ENCODE measurements around the gene SUGP1. TPM values are rescaled to one million over a fixed set of nuclear protein-coding genes. Genes with fewer than 3 reads are reported as not detected.

Gene SUGP1
- total and polyA plus RNA-seq, 8 donors: 13.0 to 129 (median 36.6) TPM

- Histone ChIP-seq H3K36me3 (peaks cover 44 to 97% (median 93%) of the 10 kb centered on the region in 4 donors), H3K4me1 (peaks cover 0 to 50% (median 28%) of the 10 kb centered on the region in 4 donors), H3K27ac (no peak overlapping the region), H3K4me3 (no peak overlapping the region), H3K9me3 (no peaks in the 10 kb centered on the region), H3K27me3 (no peaks in the 10 kb centered on the region)
- WGBS, 5 donors: 93 to 95% (median 93%) methylated on average over 8 of the region's 8 CpGs
- TF ChIP-seq POLR2AphosphoS5 (IDR thresholded peaks at IDR 0.05) (no peak), POLR2A (IDR thresholded peaks at IDR 0.05) (no peak), EP300 (IDR thresholded peaks at IDR 0.05) (no peak)
- TF ChIP-seq, protein P1, sequence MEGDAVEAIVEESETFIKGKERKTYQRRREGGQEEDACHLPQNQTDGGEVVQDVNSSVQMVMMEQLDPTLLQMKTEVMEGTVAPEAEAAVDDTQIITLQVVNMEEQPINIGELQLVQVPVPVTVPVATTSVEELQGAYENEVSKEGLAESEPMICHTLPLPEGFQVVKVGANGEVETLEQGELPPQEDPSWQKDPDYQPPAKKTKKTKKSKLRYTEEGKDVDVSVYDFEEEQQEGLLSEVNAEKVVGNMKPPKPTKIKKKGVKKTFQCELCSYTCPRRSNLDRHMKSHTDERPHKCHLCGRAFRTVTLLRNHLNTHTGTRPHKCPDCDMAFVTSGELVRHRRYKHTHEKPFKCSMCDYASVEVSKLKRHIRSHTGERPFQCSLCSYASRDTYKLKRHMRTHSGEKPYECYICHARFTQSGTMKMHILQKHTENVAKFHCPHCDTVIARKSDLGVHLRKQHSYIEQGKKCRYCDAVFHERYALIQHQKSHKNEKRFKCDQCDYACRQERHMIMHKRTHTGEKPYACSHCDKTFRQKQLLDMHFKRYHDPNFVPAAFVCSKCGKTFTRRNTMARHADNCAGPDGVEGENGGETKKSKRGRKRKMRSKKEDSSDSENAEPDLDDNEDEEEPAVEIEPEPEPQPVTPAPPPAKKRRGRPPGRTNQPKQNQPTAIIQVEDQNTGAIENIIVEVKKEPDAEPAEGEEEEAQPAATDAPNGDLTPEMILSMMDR (IDR thresholded peaks at IDR 0.05): no peak
- DNase-seq: no peak
- intact Hi-C loops (cut with DNase I; ENCODE audit: low total_unique reads): no loop called here
Observed at GRCh38 chr19:19327672-19328071, 7.4 kb upstream of the SUGP1 start.

DNA sequence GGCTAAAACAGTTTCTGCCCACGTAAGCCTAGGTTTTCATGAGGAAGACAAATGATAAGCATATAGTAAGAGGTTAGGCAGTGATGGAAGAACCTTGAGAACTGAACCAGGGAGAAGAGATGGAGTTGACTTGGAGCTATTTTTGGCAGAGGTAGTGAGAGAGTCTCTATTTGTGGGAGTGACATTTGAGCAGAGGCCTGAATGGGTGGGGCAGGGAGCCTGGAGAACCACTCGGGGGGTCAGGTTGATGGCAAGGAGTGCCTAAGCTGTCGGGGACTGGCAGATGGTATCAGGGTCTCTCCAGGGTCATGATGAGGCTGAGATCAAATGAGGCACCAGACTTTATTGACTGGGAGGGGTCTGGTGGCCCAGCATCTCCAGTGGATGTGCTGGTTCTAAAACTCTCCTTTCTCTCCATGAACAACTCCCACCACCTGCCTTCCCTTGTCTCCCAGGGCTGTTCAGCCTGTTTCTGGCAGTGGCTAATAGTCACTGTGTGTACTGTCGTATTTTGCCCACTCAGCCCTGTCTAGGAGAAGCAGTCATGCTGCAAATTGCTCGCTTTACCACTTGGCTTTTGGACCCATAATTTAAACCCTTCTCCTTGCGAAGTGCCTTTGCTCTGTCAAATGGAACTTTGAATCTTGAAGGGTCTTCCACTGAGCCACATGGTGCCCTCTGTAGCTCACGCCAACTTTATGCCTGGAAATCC is 3.9 kb upstream of the SUGP1 start:
- 83 to 90% (median 86%) methylated on average over 7 of the region's 7 CpGs for WGBS, 5 donors
- H3K36me3 ChIP-seq: peaks cover 21 to 62% (median 58%) of the 10 kb centered on the region in 4 donors
- DNase-seq: no peak
- peaks cover 19 to 68% (median 46%) of the 10 kb centered on the region in 4 donors for H3K4me1 ChIP-seq
- intact Hi-C loops (cut with DNase I; ENCODE audit: low total_unique reads): no loop called here
- no peaks in the 10 kb centered on the region for H3K27me3 ChIP-seq
- no peak overlapping the region for H3K4me3 ChIP-seq
- TF ChIP-seq, protein P1 (IDR thresholded peaks at IDR 0.05): no peak
- TF ChIP-seq POLR2A (IDR thresholded peaks at IDR 0.05) (no peak), POLR2AphosphoS5 (IDR thresholded peaks at IDR 0.05) (no peak), EP300 (IDR thresholded peaks at IDR 0.05) (no peak)
- H3K27ac ChIP-seq: no peak overlapping the region
- no peaks in the 10 kb centered on the region for H3K9me3 ChIP-seq

DNA sequence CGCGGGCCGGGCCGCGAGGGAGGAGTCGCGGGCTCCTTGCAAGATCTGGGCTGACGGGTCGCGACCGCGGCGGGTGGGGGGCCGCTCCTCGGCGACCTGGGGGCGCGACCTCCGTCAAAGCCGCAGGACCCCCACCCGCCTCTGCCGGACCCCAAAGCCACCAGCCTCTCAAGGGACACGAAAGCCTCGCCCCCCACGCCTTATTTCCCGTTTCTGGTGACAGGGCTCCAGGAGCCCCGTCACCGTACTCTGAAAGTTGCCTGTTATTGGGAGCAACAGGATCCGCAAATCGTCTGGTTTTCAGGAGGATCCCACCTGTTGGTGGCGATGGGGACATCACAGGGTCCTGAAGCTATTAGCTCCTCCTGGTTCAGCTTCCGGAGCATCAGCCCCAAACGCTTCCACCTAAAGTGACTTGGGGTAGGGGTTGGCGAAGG is 850 bp upstream of the SUGP1 start:
- TF ChIP-seq POLR2AphosphoS5 (IDR thresholded peaks at IDR 0.05) (no peak), POLR2A (IDR thresholded peaks at IDR 0.05) (no peak), EP300 (IDR thresholded peaks at IDR 0.05) (no peak)
- TF ChIP-seq, protein P1 (IDR thresholded peaks at IDR 0.05): no peak
- Histone ChIP-seq H3K9me3 (no peaks in the 10 kb centered on the region), H3K27ac (peak overlapping the region; percentile 84 to 93 (median 90)), H3K36me3 (peaks cover 22 to 38% (median 35%) of the 10 kb centered on the region in 4 donors), H3K4me1 (peaks cover 26 to 55% (median 51%) of the 10 kb centered on the region in 4 donors), H3K27me3 (no peaks in the 10 kb centered on the region), H3K4me3 (peak overlapping the region; percentile 88 to 99 (median 92))
- peak in 1 of 2 donors; percentile 45 for DNase-seq
- intact Hi-C loops (cut with DNase I; ENCODE audit: low total_unique reads): no loop called here
- WGBS, 5 donors: 0 to 2% (median 1%) methylated on average over 23 to 34 of the region's 34 CpGs

DNA sequence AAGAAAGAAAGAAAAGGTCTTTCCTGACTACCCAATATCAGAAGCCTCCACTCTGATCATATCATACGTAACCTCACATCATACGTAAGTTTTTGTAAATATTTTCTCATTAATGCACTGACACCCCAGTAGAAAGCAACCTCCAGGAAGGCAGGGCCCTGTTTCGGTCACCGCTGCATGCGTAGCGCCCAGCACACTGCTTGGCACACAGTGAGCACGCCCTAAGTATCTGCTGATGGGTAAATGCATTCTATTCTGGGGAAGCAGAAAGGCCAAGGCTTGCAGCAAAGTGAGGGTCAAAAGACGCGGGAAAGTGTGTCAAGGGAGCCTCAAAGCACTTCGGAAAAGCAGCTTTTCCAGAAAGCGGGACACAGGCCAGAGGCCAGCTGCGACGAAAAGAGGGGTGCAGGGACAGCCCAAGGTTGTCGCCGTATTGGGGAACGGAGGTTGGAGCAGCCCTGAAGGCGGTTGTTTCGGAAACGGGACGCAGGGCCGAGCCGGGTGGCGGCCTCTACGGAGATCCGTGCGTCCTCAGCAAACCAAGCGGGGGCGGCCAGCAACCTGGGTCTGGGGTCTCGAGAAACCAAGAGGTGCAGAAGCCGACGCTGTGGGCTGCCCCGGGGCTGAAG is 463 bp downstream of the SUGP1 start:
- Histone ChIP-seq H3K4me3 (peak overlapping the region; percentile 88 to 99 (median 92)), H3K27me3 (no peaks in the 10 kb centered on the region), H3K27ac (peak overlapping the region; percentile 84 to 93 (median 90)), H3K36me3 (peaks cover 22 to 38% (median 35%) of the 10 kb centered on the region in 4 donors), H3K9me3 (no peaks in the 10 kb centered on the region), H3K4me1 (peaks cover 26 to 54% (median 50%) of the 10 kb centered on the region in 4 donors)
- TF ChIP-seq EP300 (IDR thresholded peaks at IDR 0.05) (no peak), POLR2AphosphoS5 (IDR thresholded peaks at IDR 0.05) (no peak), POLR2A (IDR thresholded peaks at IDR 0.05) (no peak)
- TF ChIP-seq, protein P1 (IDR thresholded peaks at IDR 0.05): no peak
- DNase-seq: no peak
- intact Hi-C loops (cut with DNase I; ENCODE audit: low total_unique reads): no loop called here
- 3 to 5% (median 3%) methylated on average over 28 to 32 of the region's 32 CpGs for WGBS, 5 donors

Measured in stomach (tissue), 9 donors.